MM.1S (cell line): Measurements from ENCODE around the gene DHRS12.

Source experiments
- DNase-seq: peaks from one replicate; pipeline ENCODE4 v3.0.0-alpha.2; 2015
- H2AFZ ChIP-seq: fragments of 300-600 bp; sonication (generic); 2 replicates; pipeline ENCODE4 v1.6.0; 2016; ENCODE audit warnings: antibody characterized with exemption, low read length
- H3F3A ChIP-seq: fragments of 300-600 bp; sonication (generic); 2 replicates; pipeline ENCODE4 v1.6.1; 2016; ENCODE audit warnings: mild to moderate bottlenecking, antibody characterized with exemption, low read length, moderate library complexity, mixed read lengths; ENCODE audit not compliant: insufficient read depth
- H3K27ac ChIP-seq: fragments of 300-600 bp; sonication (generic); 2 replicates; pipeline ENCODE4 v1.5.1; 2016; ENCODE audit warnings: mild to moderate bottlenecking, low read length
- H3K27me3 ChIP-seq: fragments of 300-600 bp; sonication (generic); replicated peaks from 2 replicates; pipeline ENCODE4 v1.6.0; 2016; ENCODE audit warnings: low read length; ENCODE audit not compliant: insufficient read depth
- H3K36me3 ChIP-seq: fragments of 300-600 bp; sonication (generic); replicated peaks from 2 replicates; pipeline ENCODE4 v1.6.1; 2016; ENCODE audit warnings: mild to moderate bottlenecking, low read length, mixed read lengths; ENCODE audit not compliant: insufficient read depth
- H3K4me1 ChIP-seq: fragments of 300-600 bp; sonication (generic); 2 replicates; pipeline ENCODE4 v1.6.1; 2016; ENCODE audit warnings: low read length, mixed read lengths
- H3K4me2 ChIP-seq: fragments of 300-600 bp; sonication (generic); 2 replicates; pipeline ENCODE4 v1.6.0; 2016; ENCODE audit warnings: low read depth, low read length
- H3K4me3 ChIP-seq: fragments of 300-600 bp; sonication (generic); 2 replicates; pipeline ENCODE4 v1.5.1; 2016; ENCODE audit warnings: low read length, mixed read lengths
- H3K79me2 ChIP-seq: fragments of 300-600 bp; sonication (generic); 2 replicates; pipeline ENCODE4 v1.6.1; 2016; ENCODE audit warnings: mixed run types, low read length, mixed read lengths
- H3K9ac ChIP-seq: fragments of 300-600 bp; sonication (generic); 2 replicates; pipeline ENCODE4 v1.6.1; 2016; ENCODE audit warnings: low read length, mixed read lengths
- H3K9me2 ChIP-seq: fragments of 300-600 bp; sonication (generic); replicated peaks from 2 replicates; pipeline ENCODE4 v1.6.1; 2016; ENCODE audit warnings: mild to moderate bottlenecking, low read length, mixed read lengths; ENCODE audit not compliant: insufficient read depth
- H3K9me3 ChIP-seq: fragments of 300-600 bp; sonication (generic); replicated peaks from 2 replicates; pipeline ENCODE4 v1.6.1; 2016; ENCODE audit warnings: mild to moderate bottlenecking, low read length, mixed read lengths; ENCODE audit not compliant: insufficient read depth
- H4K20me1 ChIP-seq: fragments of 300-600 bp; sonication (generic); 2 replicates; pipeline ENCODE4 v1.6.1; 2016; ENCODE audit warnings: mild to moderate bottlenecking, low read length, moderate library complexity, mixed read lengths; ENCODE audit not compliant: insufficient read depth
- EZH2 ChIP-seq: fragments of 300-600 bp; sonication (generic); optimal IDR thresholded peaks from 2 replicates; pipeline ENCODE3; 2017; ENCODE audit warnings: low read depth, mild to moderate bottlenecking, antibody characterized with exemption, low read length, mixed read lengths
- EZH2phosphoT487 ChIP-seq: fragments of 300-600 bp; sonication (generic); IDR thresholded peaks from 2 replicates; pipeline ENCODE4 v1.6.1; 2018; ENCODE audit warnings: antibody characterized with exemption, low read length
- TF ChIP-seq, protein P1 (sequence below): fragments of 300-600 bp; sonication (generic); IDR thresholded peaks from 2 replicates; pipeline ENCODE4 v1.5.1; 2016; ENCODE audit warnings: antibody characterized with exemption, low read length, mixed read lengths

The DHRS12 gene

DNA sequence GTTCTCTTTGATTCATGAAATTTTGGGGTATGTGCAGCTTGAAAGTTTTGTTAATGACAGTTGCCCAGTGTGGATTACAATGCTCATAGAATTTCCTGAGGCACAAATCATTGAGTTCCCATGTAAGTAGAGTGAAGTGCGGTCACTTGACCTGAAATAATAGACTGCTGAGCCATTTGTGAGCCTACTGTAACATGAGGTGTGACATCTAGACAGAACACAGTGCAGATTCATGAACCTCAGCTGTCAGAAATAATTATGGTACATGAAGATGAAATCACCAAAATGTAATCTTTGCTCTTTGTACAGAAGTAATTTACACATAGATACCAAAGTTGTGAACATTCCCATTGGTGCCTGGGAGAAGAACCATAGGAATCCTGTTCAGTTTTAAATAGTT lies 84.6 kb downstream of the DHRS12 start:
- Histone ChIP-seq H3K9me2 (no peaks in the 10 kb centered on the region), H3K36me3 (no peaks in the 10 kb centered on the region), H2AFZ (no peak overlapping the region), H3K4me2 (no peak overlapping the region), H3K79me2 (no peaks in the 10 kb centered on the region), H3K4me3 (no peak overlapping the region), H3K9me3 (no peaks in the 10 kb centered on the region), H4K20me1 (no peaks in the 10 kb centered on the region), H3K9ac (no peak overlapping the region), H3K27ac (no peak overlapping the region), H3F3A (no peaks in the 10 kb centered on the region), H3K4me1 (0 out of 2 replicates have a peak, but pooled peaks cover 8% of the 10 kb centered on the region), H3K27me3 (no peaks in the 10 kb centered on the region)
- no peak for TF ChIP-seq EZH2phosphoT487
- no peak for TF ChIP-seq EZH2
- TF ChIP-seq, protein P1, sequence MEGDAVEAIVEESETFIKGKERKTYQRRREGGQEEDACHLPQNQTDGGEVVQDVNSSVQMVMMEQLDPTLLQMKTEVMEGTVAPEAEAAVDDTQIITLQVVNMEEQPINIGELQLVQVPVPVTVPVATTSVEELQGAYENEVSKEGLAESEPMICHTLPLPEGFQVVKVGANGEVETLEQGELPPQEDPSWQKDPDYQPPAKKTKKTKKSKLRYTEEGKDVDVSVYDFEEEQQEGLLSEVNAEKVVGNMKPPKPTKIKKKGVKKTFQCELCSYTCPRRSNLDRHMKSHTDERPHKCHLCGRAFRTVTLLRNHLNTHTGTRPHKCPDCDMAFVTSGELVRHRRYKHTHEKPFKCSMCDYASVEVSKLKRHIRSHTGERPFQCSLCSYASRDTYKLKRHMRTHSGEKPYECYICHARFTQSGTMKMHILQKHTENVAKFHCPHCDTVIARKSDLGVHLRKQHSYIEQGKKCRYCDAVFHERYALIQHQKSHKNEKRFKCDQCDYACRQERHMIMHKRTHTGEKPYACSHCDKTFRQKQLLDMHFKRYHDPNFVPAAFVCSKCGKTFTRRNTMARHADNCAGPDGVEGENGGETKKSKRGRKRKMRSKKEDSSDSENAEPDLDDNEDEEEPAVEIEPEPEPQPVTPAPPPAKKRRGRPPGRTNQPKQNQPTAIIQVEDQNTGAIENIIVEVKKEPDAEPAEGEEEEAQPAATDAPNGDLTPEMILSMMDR = no peak
- DNase-seq = no peak
